ENCODE results near the gene SRC. TPM values are rescaled to one million over a fixed set of nuclear protein-coding genes. Genes with fewer than 3 reads are reported as not detected.
"Not testable (repeated sequence)": the region's sequence is repeated elsewhere in the genome, so short reads cannot be mapped to it uniquely, and the experiment has no call there.

SRC gene
- total and polyA plus RNA-seq, 10 donors, result 7.0 to 68.0 (median 31.2) TPM

DNA sequence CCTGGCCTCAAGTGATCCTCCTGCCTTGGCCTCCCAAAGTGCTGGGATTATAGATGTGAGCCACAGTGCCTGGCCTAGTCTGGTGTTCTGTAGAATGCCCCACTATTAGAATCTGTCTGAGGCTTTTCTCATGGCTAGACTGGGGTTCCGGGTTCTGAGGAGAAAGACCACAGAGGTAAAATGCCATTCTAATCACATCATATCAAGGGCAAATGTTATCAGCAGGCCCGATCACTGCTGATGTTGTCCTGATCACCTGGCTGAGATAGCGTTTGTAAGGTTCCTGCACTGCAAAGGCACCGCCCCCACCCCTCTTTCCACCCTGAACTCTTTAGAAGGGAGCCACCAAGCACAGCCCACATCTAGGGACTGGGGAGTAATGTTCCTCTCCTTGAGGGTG is 6.7 kb upstream of the SRC start:
- Histone ChIP-seq H3K27ac (no peak overlapping the region), H3K4me3 (no peak overlapping the region), H3K36me3 (no peaks in the 10 kb centered on the region), H3K27me3 (replicated peaks in 1 of 7) (no peaks in the 10 kb centered on the region), H3K9me3 (no peaks in the 10 kb centered on the region), H3K4me1 (peaks cover 15 to 34% (median 27%) of the 10 kb centered on the region in 6 donors)
- no peak for DNase-seq
- intact Hi-C loops (cut with DNase I; ENCODE audit: low total_unique reads), result no loop called here
- no peak for TF ChIP-seq POLR2AphosphoS5 (IDR thresholded peaks at IDR 0.05)
- TF ChIP-seq, protein P1, sequence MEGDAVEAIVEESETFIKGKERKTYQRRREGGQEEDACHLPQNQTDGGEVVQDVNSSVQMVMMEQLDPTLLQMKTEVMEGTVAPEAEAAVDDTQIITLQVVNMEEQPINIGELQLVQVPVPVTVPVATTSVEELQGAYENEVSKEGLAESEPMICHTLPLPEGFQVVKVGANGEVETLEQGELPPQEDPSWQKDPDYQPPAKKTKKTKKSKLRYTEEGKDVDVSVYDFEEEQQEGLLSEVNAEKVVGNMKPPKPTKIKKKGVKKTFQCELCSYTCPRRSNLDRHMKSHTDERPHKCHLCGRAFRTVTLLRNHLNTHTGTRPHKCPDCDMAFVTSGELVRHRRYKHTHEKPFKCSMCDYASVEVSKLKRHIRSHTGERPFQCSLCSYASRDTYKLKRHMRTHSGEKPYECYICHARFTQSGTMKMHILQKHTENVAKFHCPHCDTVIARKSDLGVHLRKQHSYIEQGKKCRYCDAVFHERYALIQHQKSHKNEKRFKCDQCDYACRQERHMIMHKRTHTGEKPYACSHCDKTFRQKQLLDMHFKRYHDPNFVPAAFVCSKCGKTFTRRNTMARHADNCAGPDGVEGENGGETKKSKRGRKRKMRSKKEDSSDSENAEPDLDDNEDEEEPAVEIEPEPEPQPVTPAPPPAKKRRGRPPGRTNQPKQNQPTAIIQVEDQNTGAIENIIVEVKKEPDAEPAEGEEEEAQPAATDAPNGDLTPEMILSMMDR (IDR thresholded peaks at IDR 0.05 in 8 of 11, conservative IDR thresholded peaks at IDR 0.05 in 3 of 11), result no peak
- TF ChIP-seq POLR2A (IDR thresholded peaks at IDR 0.05), result no peak
- 75 to 91% (median 83%) methylated on average over 4 of the region's 4 CpGs for WGBS, 5 donors

DNA sequence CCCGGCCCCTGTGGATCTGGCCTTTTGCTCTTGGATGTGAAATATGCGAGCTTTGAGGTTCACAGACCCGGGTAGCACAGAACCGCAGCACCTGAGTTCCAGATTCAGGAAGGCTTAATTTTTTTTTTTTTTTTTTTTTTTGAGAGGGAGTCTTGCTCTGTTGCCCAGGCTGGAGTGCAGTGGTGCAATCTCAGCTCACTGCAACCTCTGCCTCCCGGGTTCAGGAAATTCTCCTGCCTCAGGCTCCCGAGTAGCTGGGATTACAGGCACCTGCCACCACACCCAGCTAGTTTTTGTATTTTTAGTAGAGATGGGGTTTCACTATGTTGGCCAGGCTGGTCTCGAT is 6.2 kb upstream of the SRC start:
- H3K27me3 ChIP-seq (replicated peaks in 1 of 7); H3K4me3 ChIP-seq; intact Hi-C loops (cut with DNase I; ENCODE audit: low total_unique reads); H3K9me3 ChIP-seq; H3K27ac ChIP-seq; H3K36me3 ChIP-seq: not testable (repeated sequence)
- peak; percentile 27 for DNase-seq
- peaks cover 15 to 39% (median 27%) of the 10 kb centered on the region in 6 donors for H3K4me1 ChIP-seq
- 88 to 96% (median 93%) methylated on average over 7 of the region's 7 CpGs for WGBS, 5 donors

DNA sequence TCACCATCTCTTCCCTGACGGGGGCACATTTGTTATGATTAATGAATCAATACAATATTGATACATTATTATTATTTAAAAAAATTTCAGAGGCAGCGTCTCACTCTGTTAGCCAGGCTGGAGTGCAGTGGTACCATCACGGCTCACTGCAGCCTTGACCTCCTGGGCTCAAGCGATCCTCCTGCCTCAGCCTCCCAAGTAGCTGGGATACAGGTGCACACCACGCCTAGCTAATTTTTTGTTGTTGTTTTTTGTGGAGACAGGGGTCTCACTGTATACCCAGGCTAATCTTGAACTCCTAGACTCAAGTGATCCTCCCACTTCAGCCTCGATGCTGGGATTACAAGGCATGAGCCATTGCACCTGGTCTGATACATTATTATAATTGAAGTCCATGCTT is 4.9 kb upstream of the SRC start:
- DNase-seq, result no peak
- no peak for TF ChIP-seq POLR2AphosphoS5 (IDR thresholded peaks at IDR 0.05)
- TF ChIP-seq, protein P1 (IDR thresholded peaks at IDR 0.05 in 8 of 11, conservative IDR thresholded peaks at IDR 0.05 in 3 of 11), result no peak
- TF ChIP-seq POLR2A (IDR thresholded peaks at IDR 0.05), result no peak
- no peak overlapping the region for H3K4me3 ChIP-seq
- intact Hi-C loops (cut with DNase I; ENCODE audit: low total_unique reads), result no loop called here
- H3K27me3 ChIP-seq (replicated peaks in 1 of 7), result peaks cover 0 to 9% (median 0%) of the 10 kb centered on the region in 7 donors
- H3K4me1 ChIP-seq, result peaks cover 7 to 39% (median 30%) of the 10 kb centered on the region in 6 donors
- H3K36me3 ChIP-seq, result no peaks in the 10 kb centered on the region
- no peaks in the 10 kb centered on the region for H3K9me3 ChIP-seq
- H3K27ac ChIP-seq, result no peak overlapping the region
- 92 to 97% (median 93%) methylated on average over 6 of the region's 6 CpGs for WGBS, 5 donors

DNA sequence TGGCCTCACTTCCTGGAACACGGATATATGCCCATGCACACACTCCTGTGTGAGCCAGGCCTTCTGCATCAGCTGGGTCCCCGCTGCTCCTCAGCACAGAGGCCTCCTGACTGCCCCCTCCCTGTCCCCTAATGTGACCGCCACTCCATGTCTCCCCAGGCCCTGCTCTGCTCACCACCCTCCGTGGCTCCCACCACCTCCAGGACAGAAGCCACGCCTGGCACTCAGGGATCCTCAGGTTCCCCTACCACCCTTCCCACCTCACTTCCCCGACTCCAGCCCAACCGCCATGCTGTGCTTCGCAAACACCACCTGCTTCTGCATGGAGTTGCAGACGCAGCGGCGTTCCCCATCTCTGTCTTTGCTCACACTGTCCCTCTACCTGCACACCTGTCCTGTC is 4.3 kb upstream of the SRC start:
- Histone ChIP-seq H3K4me1 (peaks cover under 1 to 38% (median 28%) of the 10 kb centered on the region in 6 donors), H3K27ac (no peak overlapping the region), H3K4me3 (no peak overlapping the region), H3K36me3 (no peaks in the 10 kb centered on the region), H3K27me3 (replicated peaks in 1 of 7) (peaks cover 0 to 16% (median 5%) of the 10 kb centered on the region in 7 donors), H3K9me3 (no peaks in the 10 kb centered on the region)
- peak; percentile 66 for DNase-seq
- 91 to 96% (median 92%) methylated on average over 11 of the region's 11 CpGs for WGBS, 5 donors
- TF ChIP-seq POLR2AphosphoS5 (IDR thresholded peaks at IDR 0.05) (no peak), POLR2A (IDR thresholded peaks at IDR 0.05) (no peak)
- TF ChIP-seq, protein P1 (IDR thresholded peaks at IDR 0.05 in 8 of 11, conservative IDR thresholded peaks at IDR 0.05 in 3 of 11), result no peak
- intact Hi-C loops (cut with DNase I; ENCODE audit: low total_unique reads), result no loop called here
